ENCODE results near the gene SOHLH2.

Gene SOHLH2

DNA sequence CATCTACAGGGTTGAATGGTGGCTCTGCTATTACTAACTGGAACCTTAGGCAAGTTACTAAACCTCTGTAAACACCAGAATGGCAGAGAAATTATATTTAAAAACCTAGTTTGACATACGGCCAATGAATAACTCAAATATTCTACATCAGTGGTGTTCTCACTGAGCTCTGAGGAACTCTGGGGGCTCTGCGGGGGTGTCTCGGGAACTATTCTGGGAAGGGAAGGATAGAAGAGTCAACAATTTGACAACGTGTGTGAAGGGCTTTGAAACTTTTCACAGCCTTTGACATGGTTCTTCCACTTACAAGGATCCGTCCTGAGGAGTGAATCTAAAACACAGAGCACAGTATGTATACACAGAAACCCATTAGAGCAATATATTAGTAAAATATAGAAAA lies 38.7 kb downstream of the SOHLH2 start:
- no peak for DNase-seq

- DNase-seq: no peak
These were observed 39.4 kb downstream of the SOHLH2 start for GRCh38 chr13:36174923-36175322.

DNA sequence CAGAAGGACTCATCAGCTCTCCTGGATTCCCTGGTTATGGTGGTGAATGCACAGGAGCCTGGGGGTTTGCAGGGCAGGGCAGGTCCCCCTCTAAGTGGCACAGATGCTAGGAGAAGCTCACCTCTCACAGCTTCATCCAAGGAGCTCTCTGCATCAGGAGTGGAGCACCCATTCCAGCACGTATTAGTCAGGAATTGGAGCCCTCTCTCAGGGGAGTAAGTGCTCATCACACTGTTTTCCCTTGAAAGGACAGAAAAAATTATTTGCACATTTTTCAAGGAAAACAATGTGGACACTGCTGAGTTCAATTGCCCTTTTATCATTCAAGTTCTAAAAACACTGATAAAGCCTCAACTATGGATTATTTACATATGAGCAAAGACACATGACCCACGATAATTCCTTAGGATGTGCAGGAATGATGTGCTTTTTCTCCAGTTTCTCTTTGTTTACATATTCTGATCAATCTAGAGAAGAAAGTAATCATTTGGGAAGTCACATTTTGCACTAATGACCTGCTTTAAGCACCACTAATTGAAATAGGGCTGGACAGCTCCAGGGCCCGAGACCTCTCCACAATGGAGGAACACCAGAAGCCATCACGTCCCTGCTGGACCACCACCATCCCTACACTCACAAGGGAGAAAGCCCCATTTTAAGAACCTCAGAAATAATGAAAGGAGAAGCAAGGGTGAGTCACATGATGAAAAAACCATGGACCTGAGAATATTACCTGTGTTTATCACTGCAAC lies 40.6 kb downstream of the SOHLH2 start:
- DNase-seq: no peak

- no peak for DNase-seq
These were observed 48.3 kb downstream of the SOHLH2 start for GRCh38 chr13:36166046-36166445.

- DNase-seq: no peak
These were observed 50.5 kb downstream of the SOHLH2 start for GRCh38 chr13:36163809-36164308.

- DNase-seq: no peak
These were observed 51.1 kb downstream of the SOHLH2 start for GRCh38 chr13:36163286-36163685.

- DNase-seq: no peak
These were observed 54.1 kb downstream of the SOHLH2 start for GRCh38 chr13:36160297-36160696.

- no peak for DNase-seq
These were observed 55.7 kb downstream of the SOHLH2 start for GRCh38 chr13:36158611-36159010.

DNA sequence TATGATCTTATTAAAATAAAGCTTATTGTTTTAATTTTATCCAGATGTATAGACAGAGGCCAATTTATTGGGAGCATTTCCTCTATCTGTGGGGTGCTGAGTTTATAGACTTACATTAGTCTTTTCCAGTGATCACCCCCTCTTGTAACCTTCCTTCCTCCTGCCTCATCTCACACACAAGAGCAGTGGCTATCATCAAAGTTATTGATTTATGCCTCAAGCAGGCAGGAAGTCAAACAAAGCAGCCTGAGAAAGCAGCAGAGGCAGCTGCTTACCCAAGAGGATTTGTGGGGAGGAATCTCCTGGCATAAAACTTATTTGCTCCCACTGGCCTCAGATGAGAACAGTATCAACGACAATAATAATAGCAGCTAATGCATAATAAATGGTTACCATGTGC lies 56.9 kb downstream of the SOHLH2 start:
- DNase-seq: no peak

DNA sequence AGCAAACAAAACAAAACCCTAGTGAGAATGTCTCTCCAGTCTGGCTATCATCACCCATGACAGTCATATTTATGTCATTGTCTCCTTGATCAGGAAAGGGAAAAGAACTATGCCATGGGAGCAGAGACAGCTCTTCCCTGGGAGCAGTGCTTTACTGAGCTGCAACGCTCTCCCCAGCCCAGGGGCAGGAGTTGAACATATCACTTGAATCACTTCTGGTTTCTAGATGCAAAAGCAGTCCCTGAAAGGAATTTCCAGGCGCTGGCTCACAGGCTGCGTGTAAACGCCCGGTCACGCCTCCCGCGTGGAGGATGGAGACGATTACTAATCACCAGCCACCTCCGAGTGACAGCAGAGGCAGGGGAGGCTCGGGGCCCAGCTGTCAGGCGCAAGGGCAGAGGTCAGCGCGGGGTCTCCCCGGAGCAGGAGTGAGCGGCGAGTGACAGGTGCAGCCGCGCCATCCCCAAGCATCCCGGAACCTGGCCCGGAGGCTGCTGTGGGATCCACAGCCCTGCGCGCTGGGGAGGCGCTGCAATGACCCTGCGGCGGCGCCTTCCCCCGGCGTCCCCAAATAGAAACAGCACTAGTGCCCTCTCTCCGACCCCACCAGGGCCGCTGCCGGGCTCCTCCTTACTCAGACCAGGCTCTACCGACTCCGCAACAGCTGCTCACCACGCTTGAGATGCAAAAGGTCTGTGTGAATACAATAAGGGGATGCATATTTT lies 59.6 kb downstream of the SOHLH2 start:
- no peak for DNase-seq

DNA sequence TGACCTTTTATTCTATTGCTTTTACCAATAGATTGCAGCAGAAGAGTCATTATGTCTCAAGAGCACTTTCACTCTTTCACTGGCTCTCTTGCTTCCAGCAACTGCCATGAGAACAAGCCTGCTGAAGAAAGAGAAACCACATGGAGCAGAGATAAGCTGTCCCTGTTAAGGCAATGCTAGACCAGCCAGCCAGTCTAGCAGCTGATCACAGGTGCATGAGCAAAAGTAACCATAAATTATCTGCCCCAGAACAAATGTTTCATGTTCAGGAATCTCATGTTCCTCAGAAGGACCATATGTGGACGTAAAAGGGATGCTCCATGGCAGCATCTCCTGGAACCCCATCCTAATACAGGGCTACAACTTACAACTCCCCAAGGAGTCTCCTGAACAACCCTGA lies 62.8 kb downstream of the SOHLH2 start:
- no peak for DNase-seq

GRCh38 chr13:36148446-36148845 lies 65.9 kb downstream of the SOHLH2 start:
- no peak for DNase-seq

GRCh38 chr13:36147330-36147729 lies 67.0 kb downstream of the SOHLH2 start:
- DNase-seq: no peak

DNA sequence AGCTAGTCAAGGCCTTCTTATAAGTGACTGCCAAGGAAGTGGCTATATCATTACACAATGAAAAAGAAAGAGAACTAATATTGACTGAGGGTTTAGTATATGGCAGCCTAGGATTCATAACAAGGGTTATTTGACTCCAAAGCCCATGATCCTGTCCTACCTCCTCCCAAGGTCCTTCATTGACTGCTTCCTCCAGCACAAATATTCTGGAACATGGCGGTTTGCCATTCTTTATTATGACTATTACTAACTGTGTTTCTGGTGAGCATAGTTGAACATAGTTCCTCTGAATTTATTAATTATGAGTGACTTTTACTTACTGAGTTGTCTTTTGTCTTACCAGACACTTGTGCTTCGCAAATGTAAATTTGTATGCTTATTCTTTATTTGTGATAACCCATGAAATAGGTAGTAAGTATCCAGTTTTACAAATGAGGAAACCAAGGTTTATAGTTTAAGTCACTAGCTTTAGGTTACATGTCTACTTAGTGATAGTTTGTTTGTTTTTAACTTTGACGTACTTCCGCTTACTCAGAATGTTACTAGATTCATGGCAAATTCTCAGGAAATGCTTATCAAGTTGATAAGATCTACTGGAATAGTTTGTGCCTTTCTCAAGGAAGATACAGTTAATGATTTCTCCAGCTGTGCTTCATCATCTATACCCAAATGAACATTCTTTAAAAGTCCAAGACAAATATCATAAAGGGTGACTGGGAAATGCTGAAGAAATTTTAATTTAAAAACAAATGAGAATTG lies 67.7 kb downstream of the SOHLH2 start:
- DNase-seq: no peak

DNA sequence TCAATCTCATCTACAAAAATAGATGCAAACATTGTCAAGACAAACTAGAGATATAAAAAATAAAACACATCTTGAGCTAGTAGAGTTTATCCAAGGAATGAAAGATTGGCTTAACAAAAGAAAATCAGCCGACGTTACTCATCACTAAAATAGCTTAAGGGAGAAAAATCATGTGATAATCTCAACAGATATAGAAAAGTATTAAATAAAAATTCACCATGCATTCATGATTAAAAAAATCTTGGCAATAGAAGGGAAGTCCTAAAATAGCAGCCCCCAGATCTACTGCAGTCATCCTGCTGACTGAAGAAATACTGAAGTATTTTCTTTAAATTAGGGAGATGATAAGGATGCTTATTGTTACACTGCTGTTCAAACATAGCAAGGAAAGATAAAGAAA lies 70.6 kb downstream of the SOHLH2 start:
- no peak for DNase-seq

DNA sequence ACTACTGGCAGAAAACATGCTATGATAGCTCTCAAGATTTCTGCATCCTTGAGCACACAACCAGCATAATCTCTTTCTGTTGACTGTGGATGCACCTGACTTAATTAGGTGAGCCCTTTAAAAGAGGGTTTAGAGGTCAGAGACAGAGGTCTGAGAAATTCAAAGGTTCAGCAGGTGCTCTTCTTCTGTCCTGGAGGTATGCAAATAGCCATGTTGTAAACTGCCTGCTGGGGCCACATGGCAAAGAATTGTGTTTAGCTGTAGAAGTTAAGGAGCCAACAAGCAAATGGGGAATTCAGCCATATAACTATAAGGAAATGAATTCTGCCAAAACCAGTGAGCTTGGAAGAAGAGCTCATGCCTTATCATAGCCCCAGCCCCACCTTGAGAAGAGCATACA lies 71.6 kb downstream of the SOHLH2 start:
- no peak for DNase-seq

DNA sequence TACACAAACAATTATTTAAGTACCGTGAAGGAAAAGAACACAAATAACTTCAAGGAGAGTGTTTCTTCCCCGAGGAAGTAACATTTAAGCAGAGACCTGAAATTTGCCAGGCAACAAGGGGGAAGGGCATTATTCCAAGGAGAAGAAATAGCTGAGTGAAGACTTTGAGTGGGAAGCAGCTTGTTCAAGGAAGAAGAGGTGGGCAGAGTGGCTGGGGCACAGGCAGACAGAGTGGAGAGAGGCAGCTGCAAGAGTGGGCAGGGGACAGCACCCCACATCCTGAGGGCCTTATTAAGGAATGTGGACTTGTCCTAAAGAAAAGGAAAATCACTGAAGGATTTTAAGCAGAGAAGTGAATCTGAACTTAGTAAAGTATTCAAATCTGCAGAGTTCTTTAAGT lies 78.5 kb downstream of the SOHLH2 start:
- DNase-seq: no peak

- no peak for DNase-seq
These were observed 79.7 kb downstream of the SOHLH2 start for GRCh38 chr13:36134632-36135031.

GRCh38 chr13:36133950-36134626 lies 80.3 kb downstream of the SOHLH2 start:
- DNase-seq: no peak

GRCh38 chr13:36132376-36132775 lies 82.0 kb downstream of the SOHLH2 start:
- no peak for DNase-seq

- DNase-seq: no peak
These were observed 82.4 kb downstream of the SOHLH2 start for GRCh38 chr13:36131931-36132297.

GRCh38 chr13:36131222-36131930 lies 83.0 kb downstream of the SOHLH2 start, which contains the start of gene DCLK1:
Gene DCLK1 (minus strand): TSS chr13:36131382.
- no peak for DNase-seq
